ENCODE measurements around the gene TBC1D22A.

TBC1D22A gene

GRCh38 chr22:46894081-46894671, 131.7 kb downstream of the TBC1D22A start:
- no peak for DNase-seq

GRCh38 chr22:46894851-46895640, 132.6 kb downstream of the TBC1D22A start:
- DNase-seq: no peak

GRCh38 chr22:46895753-46896152, 133.3 kb downstream of the TBC1D22A start:
- no peak for DNase-seq

DNA sequence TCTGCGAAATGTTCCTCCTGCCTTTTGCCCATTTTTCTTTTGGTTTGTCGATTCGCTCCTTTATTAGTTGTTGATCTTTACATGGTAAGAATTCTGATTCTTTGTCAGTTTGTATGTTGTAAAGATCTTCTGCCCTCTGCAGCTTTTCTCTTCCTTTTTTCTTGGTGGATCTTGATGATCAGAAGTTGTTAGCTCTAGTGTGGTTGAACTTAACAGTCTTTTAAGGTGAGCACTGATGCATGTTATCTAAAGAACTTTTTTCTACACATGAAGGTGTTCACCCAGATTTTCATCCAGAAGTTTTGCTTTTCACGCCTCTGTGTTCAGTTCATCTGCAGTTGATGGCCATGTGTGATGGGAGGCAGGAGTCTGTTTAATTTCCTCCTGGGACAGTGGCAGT, 133.7 kb downstream of the TBC1D22A start:
- no peak for DNase-seq

- no peak for DNase-seq
Measured at GRCh38 chr22:46896568-46897245, 134.3 kb downstream of the TBC1D22A start.

DNA sequence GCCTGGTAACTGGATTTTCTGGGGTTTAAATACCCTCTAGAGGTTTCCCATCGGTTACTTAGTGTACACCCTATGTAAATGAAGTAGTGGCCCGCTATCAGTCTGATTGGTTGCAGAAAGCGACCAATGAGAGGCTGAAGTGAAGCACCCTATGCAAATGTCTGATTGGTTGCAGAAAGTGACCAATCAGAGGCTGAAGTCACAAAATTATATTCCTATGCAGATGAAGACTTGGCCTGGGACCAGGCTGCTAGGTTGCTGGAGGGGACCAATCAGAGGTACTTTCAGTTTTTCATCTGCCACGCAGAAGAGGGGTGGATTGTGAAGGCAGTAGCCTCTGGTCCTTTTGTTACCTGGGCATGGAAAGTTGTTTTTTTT, 134.8 kb downstream of the TBC1D22A start:
- DNase-seq: no peak

- no peak for DNase-seq
Measured at GRCh38 chr22:46900549-46900948, 138.1 kb downstream of the TBC1D22A start.

GRCh38 chr22:46902436-46902835, 140.0 kb downstream of the TBC1D22A start:
- DNase-seq: no peak

DNA sequence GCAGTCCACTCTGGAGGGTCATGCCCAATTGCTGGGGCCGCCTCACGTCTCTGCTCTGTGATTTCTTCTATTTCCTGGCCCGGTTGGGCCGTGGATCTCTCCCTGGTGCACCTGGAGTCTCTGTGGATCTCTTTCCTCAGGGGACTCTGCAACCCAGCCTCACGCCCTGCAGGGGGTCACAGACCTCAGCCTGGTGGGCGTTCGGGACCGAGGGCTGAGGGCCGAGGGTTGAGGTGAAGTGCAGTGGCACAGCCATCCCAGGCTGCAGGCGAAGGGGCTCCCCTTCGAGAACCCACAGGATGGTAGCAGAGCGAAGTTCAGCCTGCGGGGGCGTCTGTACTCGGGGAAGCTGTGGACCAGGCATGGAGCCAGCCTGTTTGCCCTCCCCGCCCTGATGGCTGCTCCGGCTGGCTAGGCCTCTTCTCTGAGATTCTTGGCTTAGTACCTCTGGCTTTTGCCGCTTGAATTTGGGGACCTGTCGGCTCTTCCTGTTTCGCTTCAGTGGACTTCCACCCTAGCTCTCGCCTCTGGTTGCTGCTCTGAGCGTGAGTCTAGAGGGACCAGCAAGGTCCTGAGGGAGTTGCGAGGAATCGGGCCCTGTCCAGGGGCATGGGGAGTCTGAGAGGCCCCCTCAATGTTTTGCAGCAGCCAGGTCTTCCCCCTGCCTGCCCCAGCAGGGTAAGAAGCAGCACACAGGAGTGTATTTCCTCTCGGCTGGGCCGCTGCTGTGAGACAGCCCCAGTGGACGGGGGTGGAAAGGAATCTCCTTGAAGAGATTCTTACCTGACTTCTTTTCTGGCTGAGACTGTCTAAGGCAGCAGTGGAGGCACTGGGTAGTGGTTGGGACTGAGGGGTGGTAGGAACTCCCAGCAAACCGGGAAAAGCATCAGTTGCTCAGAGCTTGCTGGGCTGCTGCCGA, 140.8 kb downstream of the TBC1D22A start:
- no peak for DNase-seq

DNA sequence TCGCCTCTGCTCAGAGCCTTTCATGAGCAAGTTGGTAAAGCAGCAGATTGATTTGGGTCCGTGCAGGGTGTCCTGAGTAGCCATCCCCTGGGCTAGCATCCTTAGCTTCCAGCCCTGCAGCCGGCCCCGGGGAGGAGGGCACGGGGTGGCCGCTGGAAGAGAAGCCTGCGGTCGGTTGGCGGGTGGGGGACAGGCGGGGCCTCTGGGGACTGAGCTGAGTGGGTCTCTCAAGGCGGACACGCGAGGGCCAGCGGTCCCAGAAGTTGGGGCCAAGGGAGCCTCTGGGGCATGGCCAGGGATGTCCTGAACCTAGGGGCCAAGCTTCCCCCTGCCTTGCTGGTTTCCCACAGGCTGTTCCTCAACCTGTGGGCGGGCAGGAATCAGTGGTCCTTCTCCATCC, 143.0 kb downstream of the TBC1D22A start:
- DNase-seq: no peak

GRCh38 chr22:46905834-46906233, 143.4 kb downstream of the TBC1D22A start:
- no peak for DNase-seq

DNA sequence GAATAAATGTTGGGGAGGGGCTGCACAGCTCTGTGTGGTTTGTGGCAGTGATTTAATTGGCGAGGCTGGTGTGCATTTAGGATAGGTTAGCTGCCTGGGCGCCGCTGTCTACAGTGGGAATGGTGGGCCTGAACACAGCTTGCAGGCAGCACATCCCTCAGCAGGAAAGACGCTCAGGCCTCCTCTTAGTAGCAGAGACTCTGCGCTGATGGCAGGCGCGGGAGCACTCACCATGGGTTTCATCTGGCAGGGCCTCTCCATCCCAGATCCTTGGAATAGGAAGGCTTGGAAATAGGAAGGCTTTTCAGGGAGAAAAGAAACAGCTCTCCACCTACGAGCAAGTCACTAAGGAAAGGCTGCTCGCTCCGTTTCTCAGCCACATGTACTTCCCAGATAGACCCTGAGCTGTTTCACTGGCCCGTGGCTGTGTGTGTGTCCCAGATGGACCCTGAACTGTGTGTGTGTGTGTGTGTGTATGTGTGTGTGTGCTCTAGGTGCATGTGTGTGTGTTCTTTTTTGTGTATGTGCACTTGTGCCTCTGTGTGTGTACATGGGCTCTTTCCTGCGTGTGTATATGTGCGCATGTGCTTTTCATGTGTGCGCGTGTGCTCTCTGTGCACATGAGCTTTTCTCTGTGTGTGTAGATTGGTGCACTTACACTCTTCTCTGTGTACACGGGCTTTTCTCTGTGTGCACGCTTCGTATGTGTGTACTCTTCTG, 144.0 kb downstream of the TBC1D22A start:
- no peak for DNase-seq

- no peak for DNase-seq
Measured at GRCh38 chr22:46907241-46908215, 145.1 kb downstream of the TBC1D22A start.

- DNase-seq: no peak
Measured at GRCh38 chr22:46908641-46909107, 146.2 kb downstream of the TBC1D22A start.

DNA sequence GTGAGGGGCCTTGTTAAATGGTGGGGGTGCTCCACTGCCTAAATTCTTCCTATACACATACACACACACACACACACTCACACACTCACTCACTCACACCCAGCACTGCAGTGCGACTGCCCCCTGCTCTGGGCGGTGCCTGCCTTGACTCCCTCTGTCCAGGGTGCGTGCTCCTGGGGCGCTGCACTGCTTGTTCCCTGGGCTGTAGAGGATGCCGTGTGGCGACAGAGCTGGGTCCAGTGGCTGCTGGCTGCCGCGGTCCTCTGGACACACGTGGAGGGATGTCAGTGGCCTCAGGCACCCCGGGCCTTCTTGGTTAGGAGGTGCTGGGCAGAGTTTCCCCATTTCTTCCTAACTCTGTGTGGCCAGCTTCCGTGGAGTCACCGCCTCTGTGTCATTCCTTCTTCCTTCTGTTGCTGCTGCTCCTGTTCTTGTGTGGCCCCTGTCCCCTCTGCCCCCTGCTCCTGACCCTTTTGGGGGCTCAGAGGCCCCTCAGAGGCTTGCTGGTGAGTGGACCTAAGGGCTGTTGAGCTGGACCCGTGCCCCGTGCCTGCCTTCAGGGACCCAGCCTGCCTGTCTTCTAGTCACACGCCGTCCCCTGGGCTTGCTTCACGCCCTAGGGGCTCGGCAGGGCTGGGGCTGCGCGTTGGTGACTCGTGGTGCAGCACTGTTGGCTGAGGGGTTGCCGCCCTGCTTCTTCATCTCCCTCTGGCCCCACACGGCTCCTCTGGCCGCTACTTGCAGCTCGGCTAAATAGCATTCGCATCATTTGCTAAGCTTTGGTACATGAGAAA, 147.0 kb downstream of the TBC1D22A start:
- DNase-seq: no peak

DNA sequence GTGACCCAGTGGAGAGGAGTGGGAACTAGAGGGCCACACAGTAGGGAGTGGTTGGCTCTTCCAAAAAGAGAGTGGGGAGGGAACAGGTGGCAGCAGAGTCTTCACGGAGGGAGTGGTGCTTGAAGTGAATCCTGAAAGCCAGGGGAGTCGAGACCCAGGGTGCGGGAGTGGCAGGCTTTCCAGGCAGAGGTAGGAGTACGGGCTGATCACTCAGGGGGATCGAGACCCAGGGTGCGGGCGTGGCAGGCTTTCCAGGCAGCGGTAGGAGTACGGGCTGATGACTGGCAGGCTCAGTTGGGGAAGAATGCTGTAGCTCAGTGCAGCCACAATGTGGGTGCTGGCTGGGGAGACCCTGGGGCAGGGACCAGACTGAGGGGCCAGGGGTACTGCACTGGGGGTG, 148.2 kb downstream of the TBC1D22A start:
- DNase-seq: no peak

- no peak for DNase-seq
Measured at GRCh38 chr22:46911346-46911745, 148.9 kb downstream of the TBC1D22A start.

GRCh38 chr22:46913351-46913750, 150.9 kb downstream of the TBC1D22A start:
- no peak for DNase-seq

GRCh38 chr22:46914481-46914880, 152.0 kb downstream of the TBC1D22A start:
- no peak for DNase-seq
